HepG2 (cell line): ENCODE measurements around the gene FAM174C. TPM values are rescaled to one million over a fixed set of nuclear protein-coding genes. Genes with fewer than 3 reads are reported as not detected.

ENCODE experiments used
- ATF2 ChIP-seq: sonication (generic); formaldehyde crosslinking; IDR thresholded peaks from 2 replicates; pipeline ENCODE4 v1.4.0; 2020; ENCODE audit warnings: missing genetic modification reagents
- CREB1 ChIP-seq, 2 experiments: fragments of 450-650 bp in 1 of 2; IDR thresholded peaks; 2 replicates each; pipeline ENCODE4 v1.6.1; 2016 to 2017; ENCODE audit warnings: control low read depth in 1 of 2, mild to moderate bottlenecking in 1 of 2, missing compliant biosample characterization in 1 of 2, missing genetic modification characterization in 1 of 2
- FOXC1 ChIP-seq: sonication (generic); formaldehyde crosslinking; IDR thresholded peaks from 2 replicates; pipeline ENCODE4 v1.8.0; 2022; ENCODE audit warnings: mild to moderate bottlenecking, missing genetic modification reagents, borderline replicate concordance
- GRHL1 ChIP-seq: sonication (generic); formaldehyde crosslinking; conservative IDR thresholded peaks from 2 replicates; pipeline ENCODE4 v1.8.0; 2022; ENCODE audit warnings: missing genetic modification reagents
- MAX ChIP-seq: IDR thresholded peaks from 2 replicates; pipeline ENCODE4 v1.6.1; 2012; ENCODE audit warnings: inconsistent platforms
- MAZ ChIP-seq, 2 experiments: sonication (generic) in 1 of 2; formaldehyde crosslinking in 1 of 2; IDR thresholded peaks; 2 replicates each; pipeline versions ENCODE4 v1.5.0 to v1.6.1; 2012 to 2020; ENCODE audit warnings: low read depth in 2 of 2, mild to moderate bottlenecking in 2 of 2, borderline replicate concordance in 1 of 2, improper control_type of control experiment in 1 of 2, low read length in 1 of 2, missing genetic modification reagents in 1 of 2, moderate library complexity in 1 of 2
- NCOA1 ChIP-seq: sonication (generic); formaldehyde crosslinking; IDR thresholded peaks from 2 replicates; pipeline ENCODE4 v1.9.0; 2021; ENCODE audit warnings: missing genetic modification reagents
- RFX3 ChIP-seq: IDR thresholded peaks from 2 replicates; pipeline ENCODE4 v1.6.1; 2016; ENCODE audit warnings: missing biosample characterization, missing genetic modification reagents
- TBX3 ChIP-seq: fragments of 450-650 bp; IDR thresholded peaks from 2 replicates; pipeline ENCODE4 v1.6.1; 2017; ENCODE audit warnings: antibody characterized with exemption, mild to moderate bottlenecking, inconsistent platforms, borderline replicate concordance
- YEATS4 ChIP-seq: sonication (generic); formaldehyde crosslinking; IDR thresholded peaks from 2 replicates; pipeline ENCODE4 v1.4.0; 2020; ENCODE audit warnings: missing genetic modification reagents, borderline replicate concordance
- ZNF513 ChIP-seq: sonication (generic); formaldehyde crosslinking; conservative IDR thresholded peaks from 2 replicates; pipeline ENCODE4 v1.5.0; 2020; ENCODE audit warnings: missing genetic modification reagents
- ZNF572 ChIP-seq: sonication (generic); formaldehyde crosslinking; IDR thresholded peaks from 2 replicates; pipeline ENCODE4 v1.5.1; 2020; ENCODE audit warnings: mild to moderate bottlenecking, missing genetic modification reagents
- ZNF609 ChIP-seq: sonication (generic); formaldehyde crosslinking; IDR thresholded peaks from 2 replicates; pipeline ENCODE4 v1.4.0; 2020; ENCODE audit warnings: mild to moderate bottlenecking, missing genetic modification reagents, borderline replicate concordance
- polyA plus RNA-seq, 8 experiments: library from polyadenylated mRNA; depleted of rRNA in 3 of 8; stranded (reverse) in 7 of 8; unstranded in 1 of 8; fragments of >200 nt; fragmentation: Illumina TruSeq in 4 of 8; extraction: Trizol in 4 of 8; gene quantifications; 2 replicates each; pipeline versions ENCODE4 v1.2.1 to v1.2.3, GENCODE V29; 2011 to 2016; ENCODE audit warnings: low read depth in 4 of 8, missing spikeins in 1 of 8, mixed read lengths in 1 of 8; ENCODE audit not compliant: insufficient read depth in 1 of 8
- total RNA-seq, 5 experiments: library from RNA; depleted of rRNA; stranded (reverse); fragments of >200 nt; fragmentation: Illumina TruSeq; extraction: Trizol; gene quantifications; 2 replicates each; pipeline ENCODE4 v1.2.3, GENCODE V29; 2016; ENCODE audit warnings: low read depth in 1 of 5
- TF ChIP-seq, protein P1 (sequence below): sonication (generic); formaldehyde crosslinking; IDR thresholded peaks from 2 replicates; pipeline ENCODE4; 2020; ENCODE audit warnings: missing genetic modification reagents, mild to moderate bottlenecking, borderline replicate concordance

Gene FAM174C
- total and polyA plus RNA-seq, 2 of the 13 experiments (the other 11 are each of a cell fraction or from before 2014, with no cell fraction given): 19.5 to 31.3 TPM

GRCh38 chr19:1304197-1304924 lies 29.0 kb downstream of the FAM174C start (continued):
- TF ChIP-seq ZNF513 (CRISPR knock-in tag): no peak
- no peak for TF ChIP-seq MAZ (IDR thresholded peaks at IDR 0.05; ENCODE audit: borderline replicate concordance, low read depth, low read length)
- no peak; the same call in 1 of the 2 replicates for TF ChIP-seq MAZ (CRISPR knock-in tag; IDR thresholded peaks at IDR 0.05; ENCODE audit: low read depth)
- TF ChIP-seq FOXC1 (CRISPR knock-in tag): 0 out of 2 replicates have a peak, but pooled peaks have one; percentile 19
- peak; percentile 48; the same call in 1 of the 2 replicates for TF ChIP-seq CREB1 (IDR thresholded peaks at IDR 0.05)
- TF ChIP-seq CREB1 (CRISPR knock-in tag; IDR thresholded peaks at IDR 0.05): no peak
- no peak for TF ChIP-seq TBX3
- TF ChIP-seq, protein P1, sequence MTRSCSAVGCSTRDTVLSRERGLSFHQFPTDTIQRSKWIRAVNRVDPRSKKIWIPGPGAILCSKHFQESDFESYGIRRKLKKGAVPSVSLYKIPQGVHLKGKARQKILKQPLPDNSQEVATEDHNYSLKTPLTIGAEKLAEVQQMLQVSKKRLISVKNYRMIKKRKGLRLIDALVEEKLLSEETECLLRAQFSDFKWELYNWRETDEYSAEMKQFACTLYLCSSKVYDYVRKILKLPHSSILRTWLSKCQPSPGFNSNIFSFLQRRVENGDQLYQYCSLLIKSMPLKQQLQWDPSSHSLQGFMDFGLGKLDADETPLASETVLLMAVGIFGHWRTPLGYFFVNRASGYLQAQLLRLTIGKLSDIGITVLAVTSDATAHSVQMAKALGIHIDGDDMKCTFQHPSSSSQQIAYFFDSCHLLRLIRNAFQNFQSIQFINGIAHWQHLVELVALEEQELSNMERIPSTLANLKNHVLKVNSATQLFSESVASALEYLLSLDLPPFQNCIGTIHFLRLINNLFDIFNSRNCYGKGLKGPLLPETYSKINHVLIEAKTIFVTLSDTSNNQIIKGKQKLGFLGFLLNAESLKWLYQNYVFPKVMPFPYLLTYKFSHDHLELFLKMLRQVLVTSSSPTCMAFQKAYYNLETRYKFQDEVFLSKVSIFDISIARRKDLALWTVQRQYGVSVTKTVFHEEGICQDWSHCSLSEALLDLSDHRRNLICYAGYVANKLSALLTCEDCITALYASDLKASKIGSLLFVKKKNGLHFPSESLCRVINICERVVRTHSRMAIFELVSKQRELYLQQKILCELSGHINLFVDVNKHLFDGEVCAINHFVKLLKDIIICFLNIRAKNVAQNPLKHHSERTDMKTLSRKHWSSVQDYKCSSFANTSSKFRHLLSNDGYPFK (CRISPR knock-in tag): no peak
- TF ChIP-seq NCOA1 (CRISPR knock-in tag): no peak
- TF ChIP-seq ZNF609: peak; percentile 54; the same call in 1 of the 2 replicates
- TF ChIP-seq ATF2 (CRISPR knock-in tag): no peak
- TF ChIP-seq RFX3 (CRISPR knock-in tag): no peak
- peak; percentile 81 for TF ChIP-seq MAX
- TF ChIP-seq ZNF572 (CRISPR knock-in tag): peak; percentile 49; the same call in 1 of the 2 replicates
- no peak for TF ChIP-seq GRHL1 (CRISPR knock-in tag)
- TF ChIP-seq YEATS4 (CRISPR knock-in tag): peak; percentile 60
